ENCODE measurements around the gene ME3. TPM values are rescaled to one million over a fixed set of nuclear protein-coding genes. Genes with fewer than 3 reads are reported as not detected.

Gene ME3
- total RNA-seq, 4 donors from 2014 or later, result 1.9 to 11.0 (median 6.0) TPM

DNA sequence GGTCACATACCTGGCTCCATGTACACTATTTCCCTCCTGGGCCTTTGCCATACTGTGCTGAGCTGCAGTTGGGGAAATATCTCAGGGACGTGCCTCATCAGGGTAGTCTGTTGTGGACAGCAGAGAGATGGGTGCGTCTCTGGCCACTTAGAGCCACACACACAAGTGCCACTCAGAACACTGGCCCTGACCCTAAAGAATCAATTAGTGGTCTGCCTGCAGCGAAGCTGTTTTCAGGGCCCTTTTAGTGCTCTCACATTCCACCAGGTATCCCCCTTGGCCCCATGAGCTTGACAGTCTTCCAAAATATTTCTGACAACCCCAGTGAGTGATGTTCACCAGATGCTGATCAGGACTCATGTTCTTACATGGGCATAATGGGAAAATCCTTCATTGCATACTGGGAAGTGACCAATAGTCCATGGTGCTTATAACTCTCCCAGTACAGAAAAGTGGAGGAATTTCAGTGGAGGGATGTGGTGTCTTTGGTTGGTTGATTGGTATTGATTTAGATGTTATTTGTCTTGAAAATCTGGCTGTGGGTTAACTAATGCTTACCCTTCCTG, 66.1 kb downstream of the ME3 start:
- no peak for TF ChIP-seq POLR2A (IDR thresholded peaks at IDR 0.05)
- TF ChIP-seq, protein P1, sequence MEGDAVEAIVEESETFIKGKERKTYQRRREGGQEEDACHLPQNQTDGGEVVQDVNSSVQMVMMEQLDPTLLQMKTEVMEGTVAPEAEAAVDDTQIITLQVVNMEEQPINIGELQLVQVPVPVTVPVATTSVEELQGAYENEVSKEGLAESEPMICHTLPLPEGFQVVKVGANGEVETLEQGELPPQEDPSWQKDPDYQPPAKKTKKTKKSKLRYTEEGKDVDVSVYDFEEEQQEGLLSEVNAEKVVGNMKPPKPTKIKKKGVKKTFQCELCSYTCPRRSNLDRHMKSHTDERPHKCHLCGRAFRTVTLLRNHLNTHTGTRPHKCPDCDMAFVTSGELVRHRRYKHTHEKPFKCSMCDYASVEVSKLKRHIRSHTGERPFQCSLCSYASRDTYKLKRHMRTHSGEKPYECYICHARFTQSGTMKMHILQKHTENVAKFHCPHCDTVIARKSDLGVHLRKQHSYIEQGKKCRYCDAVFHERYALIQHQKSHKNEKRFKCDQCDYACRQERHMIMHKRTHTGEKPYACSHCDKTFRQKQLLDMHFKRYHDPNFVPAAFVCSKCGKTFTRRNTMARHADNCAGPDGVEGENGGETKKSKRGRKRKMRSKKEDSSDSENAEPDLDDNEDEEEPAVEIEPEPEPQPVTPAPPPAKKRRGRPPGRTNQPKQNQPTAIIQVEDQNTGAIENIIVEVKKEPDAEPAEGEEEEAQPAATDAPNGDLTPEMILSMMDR (IDR thresholded peaks at IDR 0.05), result no peak
- no peak overlapping the region for H3K4me3 ChIP-seq (ENCODE audit: low read depth, poor library complexity, severe bottlenecking)
- DNase-seq (ENCODE audit: low spot score in 2 of 2), result no peak
- intact Hi-C loops (cut with DNase I; ENCODE audit: low total_unique reads), result loop anchor here (5.0 kb wide), 1 partner anchor 206 kb away; no protein-coding TSS in a partner anchor
- 86 to 93% methylated on average over 3 of the region's 3 CpGs for WGBS, 2 donors

DNA sequence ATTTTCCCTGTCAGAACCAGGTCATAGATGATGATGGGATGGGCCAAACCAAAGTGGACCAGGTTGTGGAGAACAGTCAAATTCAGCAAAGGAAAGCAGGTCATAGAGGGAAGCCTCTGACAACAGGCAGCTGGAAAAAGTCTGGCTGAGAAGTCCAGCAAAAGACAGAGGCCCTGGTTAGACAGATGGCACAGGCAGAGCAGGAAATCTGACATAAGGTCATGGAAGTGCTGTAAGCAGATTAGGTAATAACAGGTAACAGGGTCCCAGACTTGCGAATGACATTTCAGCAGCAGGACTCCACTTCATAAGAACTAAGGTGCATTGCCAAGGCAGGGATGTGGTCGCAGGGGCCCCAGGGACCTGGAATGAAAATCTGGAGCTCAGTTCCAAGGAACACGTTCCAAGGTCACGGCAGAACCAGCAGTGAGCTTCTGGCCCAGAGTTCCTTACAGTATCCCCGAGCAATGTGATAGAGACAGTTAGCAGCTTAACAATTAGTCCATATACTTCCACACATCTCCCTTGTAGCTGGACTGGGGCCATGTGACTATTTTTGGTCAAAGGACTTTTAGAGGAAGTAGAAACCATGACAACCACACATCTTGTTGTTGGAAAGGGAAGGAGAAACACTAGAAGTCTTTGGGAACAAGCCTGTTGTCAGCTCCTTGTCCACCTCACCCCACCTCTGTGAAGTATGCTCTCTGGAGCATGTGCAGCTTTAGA, 75.4 kb downstream of the ME3 start:
- WGBS, 2 donors, result 61 to 81% methylated on average over 5 of the region's 5 CpGs
- DNase-seq (ENCODE audit: low spot score in 2 of 2), result peak in 1 of 2 donors; percentile 44
- TF ChIP-seq, protein P1 (IDR thresholded peaks at IDR 0.05), result no peak
- TF ChIP-seq POLR2A (IDR thresholded peaks at IDR 0.05), result no peak
- intact Hi-C loops (cut with DNase I; ENCODE audit: low total_unique reads), result no loop called here
- no peak overlapping the region for H3K4me3 ChIP-seq (ENCODE audit: low read depth, poor library complexity, severe bottlenecking)

DNA sequence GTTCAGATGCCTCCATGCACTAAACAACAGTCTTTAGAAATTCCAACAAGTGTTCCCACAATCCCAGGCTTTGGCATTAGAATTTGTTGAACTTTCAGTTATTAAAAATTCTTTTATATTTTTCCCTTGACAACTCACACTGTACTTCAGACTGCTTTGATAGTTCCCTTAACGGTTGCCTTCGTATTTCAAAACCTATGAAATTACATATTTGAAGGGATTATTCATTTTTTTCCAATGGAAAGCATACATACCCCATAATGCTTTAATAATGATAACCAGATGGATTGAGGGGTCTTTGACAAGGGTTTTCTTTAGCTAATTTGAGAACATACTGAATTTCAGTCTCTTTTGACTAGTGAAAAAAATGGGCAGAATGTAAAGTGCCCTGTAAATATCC, 76.5 kb downstream of the ME3 start:
- 94 to 99% methylated on average over 2 of the region's 2 CpGs for WGBS, 2 donors
- TF ChIP-seq, protein P1 (IDR thresholded peaks at IDR 0.05), result no peak
- TF ChIP-seq POLR2A (IDR thresholded peaks at IDR 0.05), result no peak
- no peak for DNase-seq (ENCODE audit: low spot score in 2 of 2)
- intact Hi-C loops (cut with DNase I; ENCODE audit: low total_unique reads), result no loop called here
- no peak overlapping the region for H3K4me3 ChIP-seq (ENCODE audit: low read depth, poor library complexity, severe bottlenecking)

DNA sequence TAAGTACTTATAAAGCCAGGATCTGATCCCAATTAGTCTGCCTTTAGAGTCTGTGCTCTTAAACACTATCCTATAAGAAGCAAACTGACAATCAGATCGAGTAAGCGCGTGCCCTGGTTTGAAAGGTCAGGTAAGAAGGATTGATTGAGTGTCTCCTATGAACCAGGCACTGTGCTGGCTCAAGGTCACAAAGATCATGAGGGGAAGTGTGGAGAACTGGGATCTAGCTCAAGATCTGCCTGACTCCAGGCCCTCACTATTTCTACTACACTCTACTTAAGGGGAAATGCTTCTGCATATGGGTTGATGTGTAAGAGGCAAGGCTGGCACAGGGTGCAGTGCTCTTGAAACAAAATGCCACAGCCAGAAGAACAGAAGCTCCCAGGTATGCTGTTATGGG, 77.0 kb downstream of the ME3 start:
- no peak for DNase-seq (ENCODE audit: low spot score in 2 of 2)
- H3K4me3 ChIP-seq (ENCODE audit: low read depth, poor library complexity, severe bottlenecking), result no peak overlapping the region
- intact Hi-C loops (cut with DNase I; ENCODE audit: low total_unique reads), result no loop called here
- no peak for TF ChIP-seq POLR2A (IDR thresholded peaks at IDR 0.05)
- TF ChIP-seq, protein P1 (IDR thresholded peaks at IDR 0.05), result no peak
- 97 to 99% methylated on average over 3 of the region's 3 CpGs for WGBS, 2 donors

DNA sequence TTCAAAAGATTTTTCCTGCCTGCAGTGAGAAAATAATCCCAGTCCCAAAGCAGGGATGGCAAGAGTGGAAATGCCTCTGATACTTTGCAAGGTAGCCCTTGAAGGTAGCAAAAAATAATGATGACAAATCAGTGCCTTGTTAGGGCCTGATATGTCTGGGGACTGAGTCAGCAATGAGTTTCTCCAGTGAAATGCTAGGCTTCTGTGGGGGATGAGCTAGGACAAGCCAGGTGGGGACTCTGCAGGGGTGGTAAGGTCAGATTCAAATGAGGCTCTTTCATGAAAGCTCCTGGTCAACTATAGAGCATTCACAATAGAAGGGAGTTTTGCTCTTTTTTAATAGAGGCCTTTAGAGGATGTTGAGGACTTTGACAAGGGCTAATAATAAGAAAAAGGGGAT, 77.7 kb downstream of the ME3 start:
- DNase-seq (ENCODE audit: low spot score in 2 of 2), result no peak
- TF ChIP-seq POLR2A (IDR thresholded peaks at IDR 0.05), result no peak
- TF ChIP-seq, protein P1 (IDR thresholded peaks at IDR 0.05), result no peak
- no peak overlapping the region for H3K4me3 ChIP-seq (ENCODE audit: low read depth, poor library complexity, severe bottlenecking)
- intact Hi-C loops (cut with DNase I; ENCODE audit: low total_unique reads), result no loop called here

Data from lower leg skin (tissue), 4 donors.